ENCODE results near the gene RIOK1. TPM values are rescaled to one million over a fixed set of nuclear protein-coding genes. Genes with fewer than 3 reads are reported as not detected.

Gene RIOK1
- total and polyA plus RNA-seq, 2 of the 8 experiments (the other 6 are each of a cell fraction or from before 2014, with no cell fraction given) = 11.8 to 26.9 TPM

DNA sequence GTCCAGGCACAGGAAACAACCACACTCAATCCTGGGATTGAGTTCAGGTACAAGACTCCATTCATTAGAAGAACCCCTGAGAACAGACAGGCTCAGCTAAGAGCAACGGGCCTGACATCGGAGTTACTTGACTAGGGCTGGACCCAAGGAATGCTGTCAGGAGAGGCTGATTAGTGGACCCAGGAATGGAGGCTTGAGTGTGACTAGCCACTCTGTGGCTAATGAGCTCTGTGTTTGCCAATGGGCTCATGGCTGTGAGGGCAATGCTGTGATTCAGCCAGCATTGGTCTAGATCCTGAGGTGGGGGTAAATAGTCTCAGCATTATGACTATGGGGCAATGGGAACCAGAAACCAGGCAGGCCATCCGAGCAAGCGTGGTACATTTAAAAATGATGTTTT lies 71.8 kb downstream of the RIOK1 start:
- Histone ChIP-seq H4K5ac (ENCODE audit: insufficient read length, low read depth, low read length) (peak overlapping the region; percentile 22), H3K4ac (replicated peaks; ENCODE audit: insufficient read length, low read depth, low read length) (no peak overlapping the region), H2BK12ac (ENCODE audit: low read depth, low read length) (no peak overlapping the region), H3K18ac (ENCODE audit: extremely low read depth, low read length) (no peak overlapping the region), H2BK20ac (ENCODE audit: low read length) (no peak overlapping the region), H3K4me1 (replicated peaks in 1 of 4; ENCODE audit: control insufficient read depth in 3 of 4, insufficient read depth in 4 of 4, low read length in 3 of 4) (peaks cover 0 to 3% (median 0%) of the 10 kb centered on the region in 4 experiments; a peak in 3 of 7 replicates), H3K36me3 (ENCODE audit: control insufficient read depth in 2 of 4, insufficient read depth in 4 of 4, low read length in 3 of 4) (no peaks in the 10 kb centered on the region), H3K9me3 (ENCODE audit: insufficient read depth in 2 of 2, low read depth in 1 of 2, low read length in 1 of 2) (no peaks in the 10 kb centered on the region; a peak in 1 of 4 replicates), H3K79me1 (ENCODE audit: low read depth, low read length) (no peaks in the 10 kb centered on the region), H3K14ac (ENCODE audit: insufficient read length) (no peak overlapping the region), H2AFZ (ENCODE audit: low read length) (peak overlapping the region; percentile 22; the same call in 1 of the 2 replicates), H2BK120ac (replicated peaks; ENCODE audit: low read depth, low read length) (no peak overlapping the region), H4K91ac (replicated peaks; ENCODE audit: insufficient read length, low read length) (no peak overlapping the region), H3K9ac (replicated peaks in 1 of 4; ENCODE audit: extremely low read depth in 1 of 4, low read depth in 3 of 4, low read length in 3 of 4) (no peak overlapping the region), H3K56ac (replicated peaks; ENCODE audit: insufficient read length, low read depth, low read length) (no peak overlapping the region), H2BK5ac (ENCODE audit: low read depth, low read length) (no peak overlapping the region), H2AK5ac (ENCODE audit: low read depth, low read length) (no peak overlapping the region), H3K23me2 (ENCODE audit: low read depth, low read length) (no peaks in the 10 kb centered on the region), H3K4me3 (ENCODE audit: extremely low read depth in 1 of 4, insufficient read depth in 2 of 4, low read depth in 3 of 4, low read length in 4 of 4) (no peak overlapping the region), H3K4me2 (ENCODE audit: insufficient read depth in 1 of 2, low read depth in 2 of 2, low read length in 2 of 2) (no peak overlapping the region), H3K79me2 (ENCODE audit: control insufficient read depth in 1 of 2, insufficient read depth in 2 of 2, low read length in 2 of 2) (no peaks in the 10 kb centered on the region), H3K23ac (ENCODE audit: insufficient read length) (no peak overlapping the region), H4K20me1 (replicated peaks in 1 of 2; ENCODE audit: control insufficient read depth in 1 of 2, insufficient read depth in 2 of 2, low read length in 2 of 2) (no peaks in the 10 kb centered on the region), H2BK15ac (ENCODE audit: low read length) (no peak overlapping the region), H4K8ac (ENCODE audit: extremely low read depth, insufficient read depth, low read length) (no peak overlapping the region), H3K27ac (ENCODE audit: low read depth, low read length) (no peak overlapping the region), H3K27me3 (replicated peaks in 1 of 4; ENCODE audit: control insufficient read depth in 3 of 4, extremely low read depth in 1 of 4, insufficient read depth in 3 of 4, low read length in 3 of 4) (no peaks in the 10 kb centered on the region)
- no peak for DNase-seq (ENCODE audit: low read depth in 1 of 2, low spot score in 2 of 2)
- 90% methylated on average over 4 of the region's 4 CpGs; no CpG with 5 or more reads in 1 of the 2 experiments for WGBS, 2 experiments (ENCODE audit: extremely low coverage in 1 of 2, insufficient coverage in 1 of 2, insufficient read length in 1 of 2, insufficient replicate concordance in 2 of 2, low coverage in 1 of 2, low lambda C conversion rate in 2 of 2, missing lambda C conversion rate in 1 of 2)
- ChIA-PET POLR2A (ENCODE audit: partially characterized antibody) (no interaction called here), CTCF (ENCODE audit: partially characterized antibody) (interaction anchor here (1.0 kb wide), 1 partner anchor 55 kb away, joined by 3 read pairs; no protein-coding TSS in a partner anchor)
- no peak for FAIRE-seq
- TF ChIP-seq RNF2 (IDR thresholded peaks at IDR 0.05; ENCODE audit: borderline replicate concordance, low read depth, low read length, missing control alignments, poor library complexity, severe bottlenecking) (no peak), SIN3A (conservative IDR thresholded peaks at IDR 0.05 in 1 of 2, IDR thresholded peaks at IDR 0.05 in 1 of 2; ENCODE audit: low read depth in 1 of 2, low read length in 2 of 2) (no peak), EZH2 (IDR thresholded peaks at IDR 0.05; ENCODE audit: low read depth, low read length, severe bottlenecking) (no peak), USF2 (IDR thresholded peaks at IDR 0.05; ENCODE audit: low read length) (no peak), CTCF (IDR thresholded peaks at IDR 0.05; ENCODE audit: control extremely low read depth in 1 of 3, insufficient read depth in 1 of 3, low read depth in 1 of 3, low read length in 3 of 3) (no peak), ATF2 (IDR thresholded peaks at IDR 0.05; ENCODE audit: low read length) (no peak), BACH1 (IDR thresholded peaks at IDR 0.05; ENCODE audit: low read length) (no peak)

Data from H1 (cell line).